ENCODE results near the gene MYH6. TPM values are rescaled to one million over a fixed set of nuclear protein-coding genes. Genes with fewer than 3 reads are reported as not detected.

Gene MYH6
- total and polyA plus RNA-seq, 2 donors (not counting 3 experiments of a cell fraction or from before 2014, with no cell fraction given) = not detected

DNA sequence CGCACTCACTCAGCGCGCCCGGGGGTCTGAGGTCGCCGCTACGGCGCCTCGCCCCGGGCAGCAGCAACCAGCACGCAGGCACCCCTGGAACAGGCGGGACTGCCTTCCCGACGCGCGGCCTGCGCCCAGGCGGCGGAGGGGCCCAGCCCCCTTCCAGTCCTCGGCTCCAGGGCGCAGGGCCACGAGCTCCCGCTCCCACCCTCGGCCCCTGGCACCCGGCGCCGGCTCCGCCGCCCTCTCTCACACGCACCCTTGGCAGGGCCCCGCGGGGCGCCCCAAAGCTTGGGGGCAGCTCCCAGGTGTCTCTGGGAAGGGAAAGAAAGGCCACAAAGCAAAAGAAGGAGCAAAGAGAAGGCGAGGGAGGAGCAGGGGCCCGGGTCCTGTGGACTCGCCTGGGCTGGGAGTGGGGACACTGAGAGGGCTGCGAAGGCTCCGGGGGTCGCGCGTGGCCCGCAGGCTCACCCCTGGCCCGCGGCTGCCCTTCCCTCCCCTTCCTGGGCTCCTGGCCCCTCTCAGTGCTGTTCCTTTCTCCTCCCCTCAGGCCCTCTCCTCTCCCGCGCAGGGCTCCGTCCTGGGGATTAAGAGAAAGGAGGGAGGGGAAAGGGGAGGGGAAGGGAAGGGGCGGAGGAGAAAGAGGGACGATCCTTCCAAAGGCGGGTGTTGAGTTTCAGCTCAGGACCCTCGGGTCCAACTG is 42.2 kb downstream of the MYH6 start:
- no peak overlapping the region for H3K9ac ChIP-seq (replicated peaks; ENCODE audit: extremely low read depth, insufficient read depth, low read length)
- CTCF ChIA-PET = no interaction called here
- POLR2A ChIA-PET = no interaction called here

DNA sequence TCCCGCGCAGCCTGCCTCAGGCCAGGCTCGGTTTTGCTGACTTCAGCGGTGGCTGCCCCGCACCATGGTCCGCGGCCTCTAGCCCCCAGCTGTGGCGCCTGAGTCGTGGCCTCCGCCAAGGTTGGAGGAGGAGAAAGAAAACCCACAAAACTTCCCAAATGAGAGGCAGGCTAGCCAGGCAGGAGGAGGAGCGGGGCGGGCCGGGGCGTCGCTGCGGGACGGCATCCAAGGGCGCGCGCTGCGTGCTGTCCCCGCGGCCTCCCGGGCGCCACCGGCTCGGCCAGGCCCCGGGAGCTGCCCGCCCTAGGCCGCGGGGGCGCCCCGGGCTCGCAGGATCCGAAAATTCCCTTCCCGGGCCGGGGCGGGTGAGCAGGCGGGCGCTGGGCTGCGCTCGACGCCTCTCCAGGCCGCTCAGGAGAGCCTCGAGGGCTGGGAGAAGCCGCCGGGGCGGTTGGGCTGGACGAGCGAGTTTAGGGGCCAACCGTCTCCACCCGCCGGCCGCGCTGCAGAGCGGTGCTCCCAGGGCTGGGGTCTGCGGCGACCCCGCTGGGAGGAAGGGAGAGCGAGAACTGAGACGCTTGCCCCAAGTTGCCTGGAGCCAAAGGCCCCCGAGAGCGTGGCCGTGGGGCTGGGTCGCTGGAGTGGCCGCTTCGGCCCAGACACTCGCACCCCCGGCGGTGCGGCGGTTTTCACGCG is 42.9 kb downstream of the MYH6 start, which contains the start of gene EFS:
Gene EFS, minus strand, starts transcription at position 137 of the 696 bp plus-strand sequence. CDS start 147 bp downstream, outside the sequence.
- dilution Hi-C loops (cut with MboI; ENCODE audit: extremely low pct_ligation_motif_present, low sequenced_read_pairs) = no loop called here
- CTCF ChIA-PET = no interaction called here
- intact Hi-C loops (cut with micrococcal nuclease) = no loop called here

More for the DNA sequence above, 42.2 kb downstream of the MYH6 start:
- TF ChIP-seq MYC (IDR thresholded peaks at IDR 0.05; ENCODE audit: low read depth, low read length) (no peak), EZH2 (IDR thresholded peaks at IDR 0.05; ENCODE audit: borderline replicate concordance, low read depth, low read length, severe bottlenecking) (peak; percentile 69), GATA2 (IDR thresholded peaks at IDR 0.05; ENCODE audit: insufficient read depth, insufficient read length, low read depth, low read length) (no peak)
- Histone ChIP-seq H3K79me2 (ENCODE audit: control insufficient read depth, insufficient read depth, low read length) (no peaks in the 10 kb centered on the region), H4K20me1 (replicated peaks; ENCODE audit: control insufficient read depth, extremely low read depth, insufficient read depth, low read length) (no peaks in the 10 kb centered on the region), H3K9me1 (replicated peaks; ENCODE audit: control insufficient read depth, extremely low read depth, insufficient read depth, low read length) (no peaks in the 10 kb centered on the region), H3K4me3 (replicated peaks in 1 of 3; ENCODE audit: insufficient read depth in 1 of 3, low read depth in 1 of 3, low read length in 3 of 3) (no peak overlapping the region), H3K4me2 (ENCODE audit: insufficient read depth, low read length) (no peak overlapping the region), H2AFZ (ENCODE audit: low read depth, low read length) (no peak overlapping the region), H3K9me3 (replicated peaks; ENCODE audit: control insufficient read depth, insufficient read depth, low read length) (no peaks in the 10 kb centered on the region), H3K36me3 (ENCODE audit: control insufficient read depth in 2 of 2, extremely low read depth in 1 of 2, insufficient read depth in 2 of 2, low read length in 2 of 2) (no peaks in the 10 kb centered on the region), H3K27me3 (ENCODE audit: control insufficient read depth in 2 of 2, insufficient read depth in 2 of 2, low read length in 2 of 2) (peaks cover 42 to 47% of the 10 kb centered on the region in 2 experiments), H3K4me1 (ENCODE audit: control insufficient read depth, extremely low read depth, insufficient read depth, low read length) (no peaks in the 10 kb centered on the region), H3K27ac (ENCODE audit: insufficient read depth, low read depth, low read length) (no peak overlapping the region)
- dilution Hi-C loops (cut with MboI; ENCODE audit: extremely low pct_ligation_motif_present, low sequenced_read_pairs) (no loop called here), intact Hi-C loops (cut with micrococcal nuclease) (no loop called here)
- DNase-seq (ENCODE audit: low read depth, low spot score) (no peak), FAIRE-seq (no peak)
- no TSS peak for BruUV-seq (replicated peaks)

More for the DNA sequence above, 42.9 kb downstream of the MYH6 start, which contains the start of gene EFS:
- POLR2A ChIA-PET = no interaction called here
- no TSS peak for BruUV-seq (replicated peaks)
- Histone ChIP-seq H3K4me1 (ENCODE audit: control insufficient read depth, extremely low read depth, insufficient read depth, low read length) (no peaks in the 10 kb centered on the region), H3K4me3 (replicated peaks in 1 of 3; ENCODE audit: insufficient read depth in 1 of 3, low read depth in 1 of 3, low read length in 3 of 3) (no peak within 1 kb of the TSS), H3K27ac (ENCODE audit: insufficient read depth, low read depth, low read length) (no peak within 1 kb of the TSS), H3K9me1 (replicated peaks; ENCODE audit: control insufficient read depth, extremely low read depth, insufficient read depth, low read length) (no peaks in the 10 kb centered on the region), H3K27me3 (ENCODE audit: control insufficient read depth in 2 of 2, insufficient read depth in 2 of 2, low read length in 2 of 2) (peaks cover 42 to 47% of the 10 kb centered on the region in 2 experiments), H3K9ac (replicated peaks; ENCODE audit: extremely low read depth, insufficient read depth, low read length) (no peak within 1 kb of the TSS), H3K36me3 (ENCODE audit: control insufficient read depth in 2 of 2, extremely low read depth in 1 of 2, insufficient read depth in 2 of 2, low read length in 2 of 2) (no peaks in the 10 kb centered on the region), H3K4me2 (ENCODE audit: insufficient read depth, low read length) (no peak within 1 kb of the TSS), H4K20me1 (replicated peaks; ENCODE audit: control insufficient read depth, extremely low read depth, insufficient read depth, low read length) (no peaks in the 10 kb centered on the region), H3K9me3 (replicated peaks; ENCODE audit: control insufficient read depth, insufficient read depth, low read length) (no peaks in the 10 kb centered on the region), H2AFZ (ENCODE audit: low read depth, low read length) (no peak within 1 kb of the TSS), H3K79me2 (ENCODE audit: control insufficient read depth, insufficient read depth, low read length) (no peaks in the 10 kb centered on the region)
- DNase-seq (ENCODE audit: low read depth, low spot score) = no peak
- FAIRE-seq = no peak
- TF ChIP-seq, protein P1, sequence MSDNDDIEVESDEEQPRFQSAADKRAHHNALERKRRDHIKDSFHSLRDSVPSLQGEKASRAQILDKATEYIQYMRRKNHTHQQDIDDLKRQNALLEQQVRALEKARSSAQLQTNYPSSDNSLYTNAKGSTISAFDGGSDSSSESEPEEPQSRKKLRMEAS (IDR thresholded peaks at IDR 0.05; ENCODE audit: insufficient read depth, insufficient read length) = no peak
- peak; percentile 90 for TF ChIP-seq EZH2 (IDR thresholded peaks at IDR 0.05; ENCODE audit: borderline replicate concordance, low read depth, low read length, severe bottlenecking)

All from endothelial cell of umbilical vein (primary cell).